ENCODE results near the gene CALN1.

GRCh38 chr7:71990138-71990462, 422.0 kb downstream of the CALN1 start:
- TF ChIP-seq EZH2 (IDR thresholded peaks at IDR 0.05; ENCODE audit: low read depth, unreplicated experiment) (no peak), CTCF (conservative IDR thresholded peaks at IDR 0.05; ENCODE audit: low read depth in 2 of 2) (no peak), JUNB (IDR thresholded peaks at IDR 0.05; ENCODE audit: unreplicated experiment) (no peak), POLR2AphosphoS5 (IDR thresholded peaks at IDR 0.05; ENCODE audit: low read depth) (no peak), EZH2phosphoT487 (IDR thresholded peaks at IDR 0.05; ENCODE audit: unreplicated experiment) (no peak), CREB1 (CRISPR knock-in tag; IDR thresholded peaks at IDR 0.05; ENCODE audit: low read depth) (no peak), REST (IDR thresholded peaks at IDR 0.05; ENCODE audit: unreplicated experiment) (no peak), ETS1 (IDR thresholded peaks at IDR 0.05) (no peak), NANOG (IDR thresholded peaks at IDR 0.05; ENCODE audit: borderline replicate concordance) (no peak)

Measured in GM23338 (cell line).